Keratinocyte (primary cell): Measurements from ENCODE around the gene OPRL1. TPM values are rescaled to one million over a fixed set of nuclear protein-coding genes. Genes with fewer than 3 reads are reported as not detected.

Source experiments
- DNase-seq: peaks from one replicate; pipeline ENCODE4 v3.0.0-alpha.2; 2011; ENCODE audit warnings: low read depth, missing footprints, low spot score
- FAIRE-seq: peaks from 2 replicates; lab custom pipeline; 2011; peaks lifted over from hg19 to GRCh38; lab: Jason Lieb, UNC
- H2AFZ ChIP-seq: 2 replicates; pipeline ENCODE4 v1.6.0; 2012; ENCODE audit warnings: low read length, control low read depth, inconsistent platforms; ENCODE audit not compliant: control insufficient read depth
- H3K27ac ChIP-seq: 2 replicates; pipeline ENCODE4 v1.5.1; 2011; ENCODE audit warnings: low read length; ENCODE audit not compliant: control insufficient read depth, insufficient read depth
- H3K27me3 ChIP-seq: 3 replicates; pipeline ENCODE4 v1.6.0; 2011; ENCODE audit warnings: low read length; ENCODE audit not compliant: control insufficient read depth, insufficient read depth; ENCODE audit errors: extremely low read depth
- H3K36me3 ChIP-seq, 2 experiments: 2 replicates in 1 of 2; 3 replicates in 1 of 2; pipeline ENCODE4 v1.5.1; 2011; ENCODE audit warnings: low read length in 2 of 2, mild to moderate bottlenecking in 1 of 2; ENCODE audit not compliant: control insufficient read depth in 2 of 2, insufficient read depth in 2 of 2; ENCODE audit errors: extremely low read depth in 1 of 2
- H3K4me1 ChIP-seq: 3 replicates; pipeline ENCODE4 v1.5.1; 2011; ENCODE audit warnings: low read length; ENCODE audit not compliant: control insufficient read depth, insufficient read depth; ENCODE audit errors: extremely low read depth
- H3K4me2 ChIP-seq: 3 replicates; pipeline ENCODE4 v1.6.0; 2011; ENCODE audit warnings: low read depth, low read length; ENCODE audit not compliant: control insufficient read depth, insufficient read depth; ENCODE audit errors: extremely low read depth
- H3K4me3 ChIP-seq, 3 experiments: fragments of 200-600 bp in 1 of 3; sonication (generic) in 1 of 3; 2 replicates in 2 of 3; 3 replicates in 1 of 3; pipeline ENCODE4 v1.5.1; 2011 to 2016; ENCODE audit warnings: low read length in 3 of 3, mild to moderate bottlenecking in 3 of 3, control low read depth in 2 of 3, inconsistent platforms in 1 of 3, low read depth in 1 of 3, mixed read lengths in 1 of 3, mixed run types in 1 of 3, moderate library complexity in 1 of 3; ENCODE audit not compliant: control insufficient read depth in 2 of 3, insufficient read depth in 2 of 3; ENCODE audit errors: extremely low read depth in 1 of 3
- H3K79me2 ChIP-seq: 2 replicates; pipeline ENCODE4 v1.6.0; 2012; ENCODE audit warnings: low read length; ENCODE audit not compliant: control insufficient read depth, insufficient read depth
- H3K9ac ChIP-seq: 3 replicates; pipeline ENCODE4 v1.6.0; 2011; ENCODE audit warnings: low read length; ENCODE audit not compliant: control insufficient read depth, insufficient read depth; ENCODE audit errors: extremely low read depth
- H3K9me1 ChIP-seq: 3 replicates; pipeline ENCODE4 v1.6.0; 2011; ENCODE audit warnings: low read length; ENCODE audit not compliant: control insufficient read depth, insufficient read depth; ENCODE audit errors: extremely low read depth
- H3K9me3 ChIP-seq: 2 replicates; pipeline ENCODE4 v1.5.1; 2012; ENCODE audit warnings: low read depth, low read length; ENCODE audit not compliant: control insufficient read depth
- H4K20me1 ChIP-seq: 3 replicates; pipeline ENCODE4 v1.6.0; 2011; ENCODE audit warnings: low read length; ENCODE audit not compliant: control insufficient read depth, insufficient read depth; ENCODE audit errors: extremely low read depth
- CTCF ChIP-seq, 3 experiments: IDR thresholded peaks in 1 of 3; conservative IDR thresholded peaks in 1 of 3; optimal IDR thresholded peaks in 1 of 3; 2 replicates in 2 of 3; 3 replicates in 1 of 3; pipeline versions ENCODE3 to v1.5.1; 2011; ENCODE audit warnings: low read length in 3 of 3, mild to moderate bottlenecking in 3 of 3, moderate library complexity in 2 of 3, control low read depth in 1 of 3, inconsistent platforms in 1 of 3; ENCODE audit not compliant: insufficient read depth in 2 of 3; ENCODE audit errors: extremely low read depth in 1 of 3
- EZH2 ChIP-seq: IDR thresholded peaks from one replicate; pipeline ENCODE4 v1.6.1; 2012; ENCODE audit warnings: inconsistent platforms, mild to moderate bottlenecking, low read length, moderate library complexity
- dilution Hi-C: fragments of 300-500 bp; cut with MboI; formaldehyde crosslinking; loops from one replicate; pipeline ENCODE4 v1.7.0; 2020; ENCODE audit warnings: low sequenced_read_pairs; ENCODE audit not compliant: extremely low pct_ligation_motif_present
- polyA plus RNA-seq, 5 experiments: library from polyadenylated mRNA; depleted of rRNA in 3 of 5; stranded (reverse) in 3 of 5; stranded (forward) in 1 of 5; unstranded in 1 of 5; fragments of >200 nt; gene quantifications; 1 replicate in 1 of 5; 2 replicates in 3 of 5; 3 replicates in 1 of 5; pipeline versions ENCODE4 v1.2.1 to v1.2.3, GENCODE V29; 2011 to 2012; ENCODE audit warnings: missing spikeins in 2 of 5, low read depth in 1 of 5, low replicate concordance in 1 of 5

OPRL1 gene
- polyA plus RNA-seq, 1 donor (not counting 4 experiments of a cell fraction or from before 2014, with no cell fraction given) = 0.25 TPM

GRCh38 chr20:64102647-64103354, 22.9 kb downstream of the OPRL1 start:
- Histone ChIP-seq H3K27ac (no peak overlapping the region), H2AFZ (no peak overlapping the region), H3K4me3 (no peak overlapping the region), H3K4me1 (no peaks in the 10 kb centered on the region), H3K4me2 (no peak overlapping the region), H3K79me2 (no peaks in the 10 kb centered on the region), H3K9ac (no peak overlapping the region), H4K20me1 (no peaks in the 10 kb centered on the region), H3K36me3 (no peaks in the 10 kb centered on the region), H3K9me1 (no peaks in the 10 kb centered on the region), H3K9me3 (no peaks in the 10 kb centered on the region), H3K27me3 (peaks cover 40% of the 10 kb centered on the region)
- dilution Hi-C loops = no loop called here
- FAIRE-seq (no peak), DNase-seq (no peak)
- no peak for TF ChIP-seq CTCF (optimal IDR thresholded peaks at IDR 0.05 in 1 of 3, IDR thresholded peaks at IDR 0.05 in 1 of 3, conservative IDR thresholded peaks at IDR 0.05 in 1 of 3; ENCODE audit: extremely low read depth in 1 of 3, insufficient read depth in 2 of 3, low read length in 3 of 3)
- TF ChIP-seq EZH2 = peak; percentile 78

- no peaks in the 10 kb centered on the region for H3K79me2 ChIP-seq
- dilution Hi-C loops = no loop called here
These were observed 24.2 kb downstream of the OPRL1 start for GRCh38 chr20:64103871-64104666.

More at GRCh38 chr20:64103871-64104666, 24.2 kb downstream of the OPRL1 start:
- Histone ChIP-seq H3K9me3 (no peaks in the 10 kb centered on the region), H3K4me1 (no peaks in the 10 kb centered on the region), H3K9me1 (no peaks in the 10 kb centered on the region), H3K4me3 (no peak overlapping the region), H3K4me2 (no peak overlapping the region), H3K36me3 (no peaks in the 10 kb centered on the region), H3K9ac (no peak overlapping the region), H4K20me1 (no peaks in the 10 kb centered on the region), H3K27ac (no peak overlapping the region), H2AFZ (no peak overlapping the region), H3K27me3 (peaks cover 40% of the 10 kb centered on the region)
- TF ChIP-seq CTCF (optimal IDR thresholded peaks at IDR 0.05 in 1 of 3, IDR thresholded peaks at IDR 0.05 in 1 of 3, conservative IDR thresholded peaks at IDR 0.05 in 1 of 3; ENCODE audit: extremely low read depth in 1 of 3, insufficient read depth in 2 of 3, low read length in 3 of 3) (no peak), EZH2 (no peak)
- FAIRE-seq = no peak
- DNase-seq = no peak
